Loucy (cell line): ENCODE results near the gene PAF1.
A peak's percentile ranks its signal among the peaks of the same experiment; 100 is the strongest.

Experiments
- H2AFZ ChIP-seq: fragments of 200-600 bp; sonication (generic); 2 replicates; pipeline ENCODE4 v1.6.0; 2016; ENCODE audit warnings: antibody characterized with exemption, mild to moderate bottlenecking, low read length, moderate library complexity
- H3F3A ChIP-seq: fragments of 200-600 bp; 2 replicates; pipeline ENCODE4 v1.6.0; 2016; ENCODE audit warnings: antibody characterized with exemption, low read depth, mild to moderate bottlenecking
- H3K27me3 ChIP-seq: fragments of 200-600 bp; sonication (generic); 2 replicates; pipeline ENCODE4 v1.6.1; 2014; ENCODE audit warnings: low read length, mild to moderate bottlenecking; ENCODE audit not compliant: insufficient read depth, poor library complexity, severe bottlenecking
- H3K36me3 ChIP-seq: fragments of 200-600 bp; sonication (generic); 2 replicates; pipeline ENCODE4 v1.6.1; 2016; ENCODE audit warnings: low read length; ENCODE audit not compliant: insufficient read depth
- H3K4me1 ChIP-seq: fragments of 200-600 bp; sonication (generic); 2 replicates; pipeline ENCODE4 v1.5.1; 2014; ENCODE audit warnings: low read length, mild to moderate bottlenecking; ENCODE audit not compliant: insufficient read depth, poor library complexity, severe bottlenecking
- H3K4me2 ChIP-seq: fragments of 200-600 bp; sonication (generic); 2 replicates; pipeline ENCODE4 v1.6.0; 2014; ENCODE audit warnings: antibody characterized with exemption, low read length, low read depth, mild to moderate bottlenecking; ENCODE audit not compliant: poor library complexity, severe bottlenecking
- H3K4me3 ChIP-seq: fragments of 200-600 bp; sonication (generic); 2 replicates; pipeline ENCODE4 v1.5.1; 2014; ENCODE audit warnings: low read length, mild to moderate bottlenecking, mixed read lengths; ENCODE audit not compliant: poor library complexity, severe bottlenecking
- H3K79me2 ChIP-seq: fragments of 200-600 bp; sonication (generic); 2 replicates; pipeline ENCODE4 v1.6.1; 2014; ENCODE audit warnings: low read length; ENCODE audit not compliant: insufficient read depth
- H3K9ac ChIP-seq: fragments of 200-600 bp; sonication (generic); 2 replicates; pipeline ENCODE4 v1.6.0; 2014; ENCODE audit warnings: mild to moderate bottlenecking, low read depth, low read length, moderate library complexity; ENCODE audit not compliant: poor library complexity, severe bottlenecking
- H3K9me2 ChIP-seq: fragments of 200-600 bp; sonication (generic); replicated peaks from 2 replicates; pipeline ENCODE4 v1.6.1; 2016; ENCODE audit warnings: low read depth, low read length, mixed read lengths
- H3K9me3 ChIP-seq: fragments of 200-600 bp; sonication (generic); 2 replicates; pipeline ENCODE4 v1.6.1; 2014; ENCODE audit warnings: mild to moderate bottlenecking, antibody characterized with exemption, low read length, low read depth; ENCODE audit not compliant: insufficient read depth
- H4K20me1 ChIP-seq: fragments of 200-600 bp; sonication (generic); 2 replicates; pipeline ENCODE4 v1.6.0; 2014; ENCODE audit warnings: antibody characterized with exemption, low read length, mild to moderate bottlenecking; ENCODE audit not compliant: insufficient read depth, poor library complexity, severe bottlenecking
- EZH2phosphoT487 ChIP-seq: fragments of 200-600 bp; IDR thresholded peaks from 2 replicates; pipeline ENCODE4 v1.6.1; 2018; ENCODE audit warnings: antibody characterized with exemption, mild to moderate bottlenecking, moderate library complexity, borderline replicate concordance
- TF ChIP-seq, protein P1 (sequence below): fragments of 200-600 bp; sonication (generic); conservative IDR thresholded peaks from 2 replicates; pipeline ENCODE4 v1.5.1; 2014; ENCODE audit warnings: mild to moderate bottlenecking, antibody characterized with exemption, low read length

Gene PAF1

DNA sequence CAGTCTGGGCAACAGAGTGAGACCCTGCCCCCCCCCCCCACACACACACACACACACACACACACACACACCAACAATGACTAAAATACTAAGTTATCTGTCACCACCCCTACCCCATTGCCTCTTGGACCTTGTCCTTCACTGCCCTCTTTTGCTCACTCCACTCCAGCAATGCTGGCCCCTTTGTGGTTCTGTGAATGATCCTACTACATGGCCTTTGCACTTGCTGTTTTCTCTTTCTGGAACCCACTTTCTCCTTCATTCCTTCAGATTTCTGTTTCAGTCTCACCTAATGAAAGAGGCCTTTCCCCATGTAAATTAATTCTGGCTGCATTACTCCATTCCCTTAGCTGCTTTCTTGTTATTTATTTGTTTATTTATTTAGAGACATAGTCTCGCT is 51.2 kb downstream of the PAF1 start:
- Histone ChIP-seq H3K27me3 (no peaks in the 10 kb centered on the region), H3K4me1 (peaks cover 38% of the 10 kb centered on the region), H3F3A (no peaks in the 10 kb centered on the region), H3K9me2 (no peaks in the 10 kb centered on the region), H3K9me3 (no peaks in the 10 kb centered on the region), H4K20me1 (peaks cover 22% of the 10 kb centered on the region), H3K4me2 (peak overlapping the region; percentile 96), H2AFZ (no peak overlapping the region), H3K36me3 (no peaks in the 10 kb centered on the region), H3K4me3 (no peak overlapping the region), H3K9ac (no peak overlapping the region), H3K79me2 (peaks cover 39% of the 10 kb centered on the region)
- TF ChIP-seq EZH2phosphoT487, result no peak
- TF ChIP-seq, protein P1, sequence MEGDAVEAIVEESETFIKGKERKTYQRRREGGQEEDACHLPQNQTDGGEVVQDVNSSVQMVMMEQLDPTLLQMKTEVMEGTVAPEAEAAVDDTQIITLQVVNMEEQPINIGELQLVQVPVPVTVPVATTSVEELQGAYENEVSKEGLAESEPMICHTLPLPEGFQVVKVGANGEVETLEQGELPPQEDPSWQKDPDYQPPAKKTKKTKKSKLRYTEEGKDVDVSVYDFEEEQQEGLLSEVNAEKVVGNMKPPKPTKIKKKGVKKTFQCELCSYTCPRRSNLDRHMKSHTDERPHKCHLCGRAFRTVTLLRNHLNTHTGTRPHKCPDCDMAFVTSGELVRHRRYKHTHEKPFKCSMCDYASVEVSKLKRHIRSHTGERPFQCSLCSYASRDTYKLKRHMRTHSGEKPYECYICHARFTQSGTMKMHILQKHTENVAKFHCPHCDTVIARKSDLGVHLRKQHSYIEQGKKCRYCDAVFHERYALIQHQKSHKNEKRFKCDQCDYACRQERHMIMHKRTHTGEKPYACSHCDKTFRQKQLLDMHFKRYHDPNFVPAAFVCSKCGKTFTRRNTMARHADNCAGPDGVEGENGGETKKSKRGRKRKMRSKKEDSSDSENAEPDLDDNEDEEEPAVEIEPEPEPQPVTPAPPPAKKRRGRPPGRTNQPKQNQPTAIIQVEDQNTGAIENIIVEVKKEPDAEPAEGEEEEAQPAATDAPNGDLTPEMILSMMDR, result no peak

DNA sequence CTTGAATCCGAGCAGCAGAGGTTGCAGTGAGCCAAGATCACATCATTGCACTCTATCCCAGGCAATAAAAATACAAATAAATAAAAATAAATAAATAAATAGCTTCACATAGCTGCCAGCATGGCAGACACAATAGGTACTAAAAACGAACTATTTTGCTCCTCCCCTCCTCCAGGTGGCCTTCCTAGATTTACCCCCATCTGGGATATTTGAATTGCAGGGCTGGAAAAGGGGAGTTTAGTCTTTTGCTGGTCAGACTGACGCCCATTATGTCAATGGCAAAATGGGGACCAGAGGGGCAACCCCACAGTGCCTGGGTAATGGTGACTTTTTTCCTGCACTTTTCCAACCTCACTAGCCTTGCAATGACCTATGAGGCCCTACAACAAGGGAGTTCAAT is 54.4 kb downstream of the PAF1 start:
- H3K9me3 ChIP-seq, result no peaks in the 10 kb centered on the region
- H3K4me1 ChIP-seq, result peaks cover 37% of the 10 kb centered on the region
- TF ChIP-seq EZH2phosphoT487, result no peak
- TF ChIP-seq, protein P1, result no peak

More for the DNA sequence above, 54.4 kb downstream of the PAF1 start:
- H3K9ac ChIP-seq, result peak overlapping the region; percentile 42
- H3K4me3 ChIP-seq, result peak overlapping the region; percentile 82
- H4K20me1 ChIP-seq, result no peaks in the 10 kb centered on the region
- no peaks in the 10 kb centered on the region for H3K36me3 ChIP-seq
- H3K27me3 ChIP-seq, result no peaks in the 10 kb centered on the region
- H3K9me2 ChIP-seq, result no peaks in the 10 kb centered on the region
- H2AFZ ChIP-seq, result no peak overlapping the region
- H3K4me2 ChIP-seq, result peak overlapping the region; percentile 39
- H3F3A ChIP-seq, result no peaks in the 10 kb centered on the region
- H3K79me2 ChIP-seq, result peaks cover 42% of the 10 kb centered on the region
